Activated naive CD4-positive, alpha-beta T cell treated with anti-CD3 and anti-CD28 coated beads, Interleukin-2, amount 10 ng/mL, durations not matched to agents 7 days and 5 days (primary cell): ENCODE data around the gene TP53I11.

Source experiments
- CTCF ChIA-PET: fragments of 350-600 bp; sonication (Branson Sonifier 250); formaldehyde crosslinking; loops from one replicate; lab custom pipeline; 2021; ENCODE audit warnings: antibody characterized with exemption; lab: Charles Lee
- DNase-seq: peaks from one replicate; pipeline ENCODE4 v3.0.0-alpha.2; 2020
- H3K27ac Mint-ChIP-seq: one replicate; pipeline ENCODE4 v1.8.0; 2021; ENCODE audit warnings: mild to moderate bottlenecking, moderate library complexity, mixed read lengths
- H3K27me3 Mint-ChIP-seq: one replicate; pipeline ENCODE4 v1.8.0; 2021; ENCODE audit warnings: mild to moderate bottlenecking, mixed read lengths
- H3K36me3 Mint-ChIP-seq: one replicate; pipeline ENCODE4 v1.8.0; 2021; ENCODE audit warnings: mixed read lengths
- H3K4me1 Mint-ChIP-seq: one replicate; pipeline ENCODE4 v1.8.0; 2021; ENCODE audit warnings: mixed read lengths
- H3K4me3 Mint-ChIP-seq: one replicate; pipeline ENCODE4 v1.8.0; 2021; ENCODE audit warnings: mild to moderate bottlenecking, moderate library complexity, mixed read lengths
- H3K9me3 Mint-ChIP-seq: one replicate; pipeline ENCODE4 v1.8.0; 2021; ENCODE audit warnings: mixed read lengths

The TP53I11 gene

DNA sequence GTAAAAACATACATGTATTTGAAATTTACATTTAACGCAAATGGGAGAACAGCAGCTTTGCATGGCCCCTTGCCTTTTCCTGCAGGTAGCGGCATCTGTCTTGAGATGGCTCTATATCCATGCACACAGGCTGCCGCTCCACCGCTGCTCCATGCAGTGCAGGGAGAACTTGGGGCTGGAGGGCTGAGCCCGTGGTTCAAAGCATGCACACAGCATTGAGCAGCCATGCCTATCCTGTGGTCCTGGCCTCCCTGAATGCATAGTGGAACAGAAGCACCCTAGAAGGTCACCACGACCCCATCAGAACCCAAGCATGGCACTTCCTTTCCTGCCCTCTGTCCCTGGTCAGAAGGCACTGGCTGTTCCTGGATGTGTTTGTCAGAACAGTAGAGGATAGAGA, 35.0 kb upstream of the TP53I11 start:
- no peaks in the 10 kb centered on the region for H3K9me3 Mint-ChIP-seq
- no peak for DNase-seq
- H3K27me3 Mint-ChIP-seq = peaks cover 13% of the 10 kb centered on the region
- no peaks in the 10 kb centered on the region for H3K4me1 Mint-ChIP-seq
- no peak overlapping the region for H3K27ac Mint-ChIP-seq
- H3K36me3 Mint-ChIP-seq = no peaks in the 10 kb centered on the region
- CTCF ChIA-PET = interaction anchor here (1.0 to 1.3 kb wide), 2 partner anchors 58 to 125 kb away, joined by 3 read pairs; no protein-coding TSS in a partner anchor
- H3K4me3 Mint-ChIP-seq = no peak overlapping the region

DNA sequence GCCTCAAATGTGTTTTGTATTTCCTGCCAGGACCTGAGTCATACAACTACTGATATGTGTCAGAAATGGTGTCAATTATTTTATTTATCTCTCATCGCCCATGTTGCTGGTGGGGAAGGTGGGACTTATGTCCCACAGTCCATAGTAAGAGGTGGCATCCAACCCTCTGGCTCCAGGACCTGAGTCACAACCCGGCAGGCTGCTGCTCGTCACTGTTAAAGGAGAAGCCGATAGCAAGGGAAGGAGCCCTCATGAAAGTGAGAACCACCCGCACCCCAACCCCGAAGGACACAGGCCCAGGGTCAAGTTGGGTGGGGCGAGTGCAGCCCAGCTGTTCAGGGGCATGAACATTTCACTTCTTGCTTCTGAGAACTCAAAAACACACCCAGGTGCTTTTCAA, 33.1 kb upstream of the TP53I11 start:
- DNase-seq = no peak
- no peak overlapping the region for H3K27ac Mint-ChIP-seq
- H3K9me3 Mint-ChIP-seq = no peaks in the 10 kb centered on the region
- H3K36me3 Mint-ChIP-seq = no peaks in the 10 kb centered on the region
- CTCF ChIA-PET = no interaction called here
- no peak overlapping the region for H3K4me3 Mint-ChIP-seq
- H3K4me1 Mint-ChIP-seq = peaks cover 7% of the 10 kb centered on the region
- peaks cover 8% of the 10 kb centered on the region for H3K27me3 Mint-ChIP-seq

DNA sequence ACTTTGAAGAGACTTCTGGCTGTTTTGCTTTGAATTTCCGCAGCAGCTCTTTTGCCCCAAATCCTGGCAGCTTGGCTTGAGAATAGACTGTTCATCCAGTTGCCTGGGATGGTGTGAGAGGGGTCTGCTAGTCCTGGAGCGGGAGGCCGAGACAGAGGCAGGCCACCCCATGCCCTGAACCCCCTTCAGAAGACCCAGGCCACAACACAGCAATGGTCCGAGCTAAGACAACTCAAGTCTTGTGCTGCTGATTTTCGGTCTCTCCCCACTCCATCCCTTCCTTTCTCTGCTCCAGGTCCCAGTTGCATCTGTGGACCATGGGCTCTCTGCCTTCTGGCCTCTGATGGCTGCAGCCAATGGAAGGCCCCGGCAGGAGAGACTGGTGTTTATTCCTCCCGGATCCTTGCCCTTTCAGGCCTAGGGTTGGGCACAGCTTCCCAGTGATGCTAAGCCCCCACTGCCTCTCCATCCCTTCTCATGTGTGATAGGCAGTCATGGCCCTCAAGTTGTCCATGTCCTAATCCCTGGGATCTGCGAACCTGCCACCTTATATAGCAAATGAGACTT, 31.9 kb upstream of the TP53I11 start:
- no peaks in the 10 kb centered on the region for H3K9me3 Mint-ChIP-seq
- H3K4me1 Mint-ChIP-seq = peaks cover 7% of the 10 kb centered on the region
- H3K36me3 Mint-ChIP-seq = no peaks in the 10 kb centered on the region
- DNase-seq = no peak
- no peak overlapping the region for H3K4me3 Mint-ChIP-seq
- CTCF ChIA-PET = no interaction called here
- no peak overlapping the region for H3K27ac Mint-ChIP-seq
- H3K27me3 Mint-ChIP-seq = peaks cover 6% of the 10 kb centered on the region

DNA sequence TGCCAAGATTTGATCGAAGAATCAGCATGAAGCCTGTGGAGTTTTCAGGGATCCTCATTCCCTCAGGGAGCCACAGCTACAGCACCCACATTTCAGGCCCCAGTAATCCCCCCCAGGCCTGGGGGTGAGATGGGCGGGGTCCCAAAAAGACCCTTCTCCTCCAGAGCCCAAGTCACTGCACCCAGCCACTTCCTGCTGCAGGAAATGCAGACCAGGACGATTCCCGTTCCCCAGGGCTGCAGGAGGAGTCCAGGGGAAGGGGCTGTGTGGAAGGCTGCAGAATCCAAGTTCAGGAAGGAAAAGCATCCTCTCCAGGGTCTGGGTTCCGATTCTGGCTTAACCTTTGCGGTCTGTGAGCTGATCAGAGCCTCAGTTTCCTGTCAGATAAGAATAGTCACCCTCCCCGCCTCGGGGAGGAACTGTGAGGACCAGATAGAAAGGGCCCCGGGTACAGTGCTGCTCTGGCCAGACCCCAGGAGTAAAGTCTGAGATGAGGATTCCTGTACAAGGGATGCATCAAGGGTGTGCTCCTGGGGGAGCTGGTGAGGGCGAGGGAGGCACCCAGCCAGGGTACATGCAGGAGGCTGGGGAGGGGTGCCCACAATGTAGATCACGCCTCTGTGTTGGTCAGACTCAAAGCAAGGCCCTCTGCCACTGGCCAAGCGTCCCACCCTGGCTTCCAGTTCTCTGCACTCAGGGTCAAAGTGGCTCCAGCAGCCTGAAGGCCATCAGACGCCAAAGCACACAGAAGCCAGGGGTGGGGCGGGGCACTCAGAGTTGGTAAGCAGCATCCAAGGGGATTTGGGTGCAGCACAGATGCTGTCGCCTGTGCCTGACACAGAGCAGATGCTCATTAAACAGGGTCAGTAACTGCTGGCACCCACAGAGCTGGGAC, 30.1 kb upstream of the TP53I11 start:
- CTCF ChIA-PET = interaction anchor here (1.1 to 3.3 kb wide), 2 partner anchors 122 to 124 kb away, joined by 3 to 11 read pairs; no protein-coding TSS in a partner anchor
- DNase-seq = peak; percentile 18
- Mint-ChIP-seq H3K36me3 (no peaks in the 10 kb centered on the region), H3K4me3 (no peak overlapping the region), H3K27me3 (peaks cover 9% of the 10 kb centered on the region), H3K27ac (no peak overlapping the region), H3K4me1 (peaks cover 7% of the 10 kb centered on the region), H3K9me3 (no peaks in the 10 kb centered on the region)

DNA sequence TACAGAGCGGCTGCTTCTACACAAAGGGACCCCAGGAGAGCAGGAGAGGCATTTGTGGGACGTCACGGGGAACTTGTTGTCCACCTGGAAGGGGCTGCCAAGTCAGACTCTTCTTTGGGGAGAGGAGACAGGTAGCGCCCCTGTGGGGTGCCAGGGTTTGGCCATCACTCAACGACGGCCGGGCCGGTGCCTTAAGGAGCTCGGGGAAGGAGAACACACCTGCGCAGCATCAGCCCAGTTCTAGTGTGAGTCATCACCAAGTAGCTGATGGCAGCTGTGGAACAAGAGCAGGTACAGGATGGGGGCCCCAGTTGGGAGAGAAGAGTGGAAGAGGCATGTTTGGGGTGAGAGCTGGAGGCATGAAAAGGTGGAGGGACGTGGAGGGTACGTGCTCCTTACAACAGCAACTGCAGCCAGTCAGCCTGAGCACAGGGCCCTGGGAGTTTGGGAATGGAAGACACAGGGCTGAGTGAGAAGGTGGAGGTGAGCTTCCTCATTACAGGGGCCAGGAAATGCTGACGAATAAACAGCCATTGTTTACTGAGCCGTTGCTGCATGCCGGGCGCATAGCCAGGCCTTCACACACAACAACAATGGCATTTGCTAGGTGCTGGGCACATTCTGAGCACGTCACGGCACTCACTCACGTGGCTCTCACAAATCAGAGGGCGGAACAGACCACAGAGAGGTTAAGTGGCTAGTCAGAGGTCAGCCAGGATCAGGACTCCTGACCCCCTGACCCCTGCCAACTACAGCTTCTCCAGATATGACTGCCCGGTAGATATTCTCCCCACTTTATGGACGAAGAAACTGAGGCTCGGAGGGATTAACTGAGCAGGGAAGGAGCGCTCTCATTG, 29.1 kb upstream of the TP53I11 start:
- Mint-ChIP-seq H3K36me3 (no peaks in the 10 kb centered on the region), H3K9me3 (no peaks in the 10 kb centered on the region), H3K4me3 (no peak overlapping the region), H3K27me3 (peaks cover 9% of the 10 kb centered on the region), H3K4me1 (peaks cover 7% of the 10 kb centered on the region), H3K27ac (no peak overlapping the region)
- DNase-seq = no peak
- CTCF ChIA-PET = interaction anchor here (1.7 to 3.3 kb wide), 2 partner anchors 51 to 125 kb away, joined by 3 to 11 read pairs; no protein-coding TSS in a partner anchor

DNA sequence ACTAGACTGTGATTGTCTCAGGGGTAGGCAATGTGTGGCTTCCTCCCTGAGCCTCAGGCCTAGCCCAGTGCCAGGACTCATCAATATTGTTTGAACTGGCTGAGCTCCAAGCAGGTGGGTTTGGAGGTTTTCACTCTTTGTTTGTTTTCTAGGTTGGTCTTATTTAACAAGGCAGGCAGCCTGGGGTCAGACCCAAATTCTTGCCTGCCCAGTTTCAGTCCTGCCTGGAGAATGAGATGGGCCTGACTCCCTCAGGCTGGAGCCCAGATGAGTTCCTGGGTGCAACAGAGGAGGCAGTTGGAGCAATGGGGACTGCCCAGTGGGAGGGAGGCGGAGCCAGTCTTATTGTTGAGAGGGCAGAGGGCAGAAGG, 28.3 kb upstream of the TP53I11 start:
- Mint-ChIP-seq H3K27ac (no peak overlapping the region), H3K4me3 (no peak overlapping the region), H3K36me3 (no peaks in the 10 kb centered on the region), H3K27me3 (peaks cover 9% of the 10 kb centered on the region), H3K9me3 (no peaks in the 10 kb centered on the region), H3K4me1 (peaks cover 7% of the 10 kb centered on the region)
- CTCF ChIA-PET = interaction anchor here (0.8 to 3.3 kb wide), 4 partner anchors 21 to 131 kb away, joined by 3 to 11 read pairs (median 3); no protein-coding TSS in a partner anchor
- DNase-seq = no peak

DNA sequence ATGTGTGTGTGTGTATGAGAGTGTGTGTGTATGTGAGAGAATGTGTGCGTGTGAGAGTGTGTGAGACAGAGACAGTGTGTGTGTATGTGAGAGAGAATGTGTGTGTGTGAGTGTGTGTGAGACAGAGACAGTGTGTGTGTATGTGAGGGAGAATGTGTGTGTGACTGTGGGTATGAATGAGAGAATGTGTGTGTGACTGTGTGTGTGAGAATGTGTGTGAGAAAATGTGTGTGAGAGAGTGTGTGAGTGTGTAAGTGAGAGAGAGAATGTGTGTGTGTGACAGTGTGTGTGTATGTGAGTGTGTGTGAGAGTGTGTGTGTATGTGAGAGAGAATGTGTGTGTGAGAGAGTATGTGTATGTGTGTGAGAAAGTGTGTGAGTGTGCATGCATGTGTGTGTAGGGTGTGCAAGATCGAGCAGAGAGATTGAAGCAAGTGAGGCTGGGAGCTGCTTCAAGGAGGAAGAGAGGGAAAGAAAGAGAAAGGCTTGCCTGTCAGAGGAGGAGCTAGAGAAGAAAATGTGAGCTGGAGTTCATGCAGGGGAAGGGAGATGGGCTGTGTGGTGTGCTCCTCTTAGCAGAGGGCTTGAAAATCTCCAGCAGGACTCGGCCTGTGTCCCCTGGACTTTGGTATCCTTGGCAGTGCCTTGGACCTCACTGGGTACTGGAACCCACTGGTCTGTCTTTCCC, 27.7 kb upstream of the TP53I11 start:
- CTCF ChIA-PET = interaction anchor here (0.6 to 3.3 kb wide), 5 partner anchors 22 to 773 kb away, joined by 3 to 11 read pairs (median 3); no protein-coding TSS in a partner anchor
- no peak overlapping the region for H3K27ac Mint-ChIP-seq

DNA sequence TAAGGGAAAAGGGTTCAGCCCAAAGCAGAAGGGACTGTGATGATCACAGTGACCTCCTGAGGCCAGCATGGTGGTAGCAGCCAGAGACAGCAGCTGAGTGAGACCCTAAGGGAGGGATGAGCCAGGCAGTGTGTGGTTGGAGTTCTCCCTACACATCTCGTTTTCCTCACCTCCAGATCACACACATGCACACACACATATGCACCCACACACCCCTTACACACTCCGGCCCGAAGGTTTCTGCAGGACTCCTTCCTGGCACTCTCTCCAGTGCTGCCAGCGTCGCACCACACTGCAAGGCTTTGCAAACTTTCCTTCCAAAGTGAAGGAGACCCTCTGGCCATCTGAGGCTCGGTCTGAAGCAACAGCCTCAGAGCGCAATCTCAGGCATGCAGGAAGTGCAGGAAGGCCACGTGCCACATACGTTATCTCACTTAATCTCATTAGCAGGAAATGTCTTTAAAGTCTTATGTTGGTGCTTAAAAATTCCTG, 26.9 kb upstream of the TP53I11 start:
- Mint-ChIP-seq H3K27me3 (peaks cover 9% of the 10 kb centered on the region), H3K36me3 (no peaks in the 10 kb centered on the region), H3K9me3 (no peaks in the 10 kb centered on the region), H3K4me3 (no peak overlapping the region), H3K4me1 (peaks cover 7% of the 10 kb centered on the region), H3K27ac (no peak overlapping the region)
- CTCF ChIA-PET = interaction anchor here (1.1 to 1.4 kb wide), 2 partner anchors 41 to 125 kb away, joined by 3 to 4 read pairs; no protein-coding TSS in a partner anchor
- no peak for DNase-seq

More for the DNA sequence above, 27.7 kb upstream of the TP53I11 start:
- no peaks in the 10 kb centered on the region for H3K9me3 Mint-ChIP-seq
- peaks cover 7% of the 10 kb centered on the region for H3K4me1 Mint-ChIP-seq
- no peak for DNase-seq
- peaks cover 9% of the 10 kb centered on the region for H3K27me3 Mint-ChIP-seq
- H3K36me3 Mint-ChIP-seq = no peaks in the 10 kb centered on the region
- no peak overlapping the region for H3K4me3 Mint-ChIP-seq

DNA sequence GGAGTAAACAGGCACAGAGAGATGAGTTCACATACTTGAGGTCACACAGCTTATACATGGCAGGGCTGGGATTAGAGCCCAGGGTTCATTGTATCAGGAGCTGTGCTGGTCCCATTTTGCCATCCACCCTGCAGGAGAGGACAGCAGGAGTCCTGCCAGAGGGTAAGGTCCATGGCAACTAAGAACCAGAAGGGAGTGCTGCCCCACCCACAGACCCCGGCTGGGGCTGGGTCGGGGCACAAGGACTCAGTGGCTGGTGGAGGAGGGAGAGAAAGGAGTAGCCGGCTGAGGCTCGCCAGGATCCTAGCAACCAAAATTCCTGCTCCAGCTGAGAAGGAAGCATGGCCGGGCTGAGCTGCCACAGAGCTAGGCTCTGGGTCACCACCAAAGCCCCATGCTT, 25.9 kb upstream of the TP53I11 start:
- H3K9me3 Mint-ChIP-seq = no peaks in the 10 kb centered on the region
- H3K27me3 Mint-ChIP-seq = peaks cover 9% of the 10 kb centered on the region
- no peak overlapping the region for H3K27ac Mint-ChIP-seq
- CTCF ChIA-PET = interaction anchor here (1.1 to 1.4 kb wide), 2 partner anchors 40 to 126 kb away, joined by 3 to 4 read pairs; no protein-coding TSS in a partner anchor
- H3K4me3 Mint-ChIP-seq = no peak overlapping the region
- H3K4me1 Mint-ChIP-seq = peaks cover 7% of the 10 kb centered on the region
- DNase-seq = no peak
- no peaks in the 10 kb centered on the region for H3K36me3 Mint-ChIP-seq

DNA sequence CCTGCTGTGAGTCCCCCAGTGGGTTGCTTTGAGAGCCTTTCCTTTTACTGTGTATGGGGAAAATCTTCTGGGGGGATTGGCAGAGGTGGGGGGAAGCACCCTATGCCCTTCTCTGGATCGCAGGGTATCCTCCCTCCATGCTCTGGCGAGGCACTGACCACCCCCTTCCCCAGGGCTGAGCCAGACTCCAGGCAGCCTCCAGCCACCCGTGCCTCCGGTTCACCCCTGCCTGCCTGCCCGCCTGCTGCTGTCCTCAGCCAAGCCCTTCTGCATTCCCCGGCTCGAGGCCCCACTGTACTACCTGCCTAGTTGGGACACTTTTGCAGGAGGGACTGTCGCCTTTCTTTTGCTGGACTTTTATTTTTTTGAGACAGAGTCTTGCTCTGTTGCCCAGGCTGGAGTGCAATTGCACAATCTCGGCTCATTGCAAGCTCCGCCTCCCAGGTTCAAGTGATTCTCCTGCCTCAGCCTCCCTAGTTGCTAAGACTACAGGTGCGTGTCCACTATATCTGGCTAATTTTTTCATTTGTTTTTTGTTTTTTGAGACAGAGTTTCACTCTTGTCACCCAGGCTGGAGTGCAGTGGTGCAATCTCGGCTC, 23.8 kb upstream of the TP53I11 start:
- Mint-ChIP-seq H3K36me3 (no peaks in the 10 kb centered on the region), H3K4me3 (no peak overlapping the region), H3K9me3 (no peaks in the 10 kb centered on the region), H3K27ac (no peak overlapping the region), H3K27me3 (peaks cover 11% of the 10 kb centered on the region), H3K4me1 (peaks cover under 1% of the 10 kb centered on the region)
- CTCF ChIA-PET = no interaction called here
- DNase-seq = no peak

DNA sequence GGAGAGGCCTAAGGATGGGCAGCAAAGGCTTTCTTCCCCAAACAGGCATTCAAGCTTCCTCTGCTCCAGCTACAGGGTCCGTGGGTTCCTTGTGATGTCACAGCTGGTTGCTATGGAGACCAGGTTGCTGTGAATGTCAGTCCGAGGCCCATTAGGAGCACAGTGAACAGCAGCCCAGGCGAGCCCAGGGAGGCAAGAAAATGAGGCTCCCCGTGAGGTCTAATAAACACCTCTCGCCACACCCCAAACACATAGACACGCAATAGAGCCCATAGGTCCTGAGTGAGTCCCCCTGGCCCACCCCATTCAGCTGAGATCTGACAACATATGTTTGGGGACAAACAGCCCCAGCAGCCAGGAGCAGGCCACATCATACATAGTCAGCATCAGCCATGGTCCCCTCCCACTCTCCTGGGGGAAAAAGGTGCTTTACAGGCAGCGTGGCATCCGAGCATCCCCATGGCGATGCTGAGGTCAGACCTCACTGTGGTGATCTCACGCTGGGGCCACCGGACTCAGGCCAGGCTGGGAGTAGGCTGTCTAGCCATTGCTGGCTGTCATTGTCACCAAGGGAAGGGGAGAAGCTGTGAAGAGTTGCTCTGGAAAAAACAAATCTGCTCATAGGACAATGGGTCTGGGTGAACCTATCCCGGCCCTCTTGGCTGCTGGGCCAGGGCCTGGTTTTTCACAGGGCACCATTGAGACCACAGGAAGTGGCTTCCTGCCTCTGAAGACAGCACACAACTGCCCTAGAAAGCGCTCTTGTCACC, 23.1 kb upstream of the TP53I11 start:
- CTCF ChIA-PET = interaction anchor here (0.6 kb wide), 1 partner anchor 293 kb away, joined by 3 read pairs; no protein-coding TSS in a partner anchor
- Mint-ChIP-seq H3K27me3 (peaks cover 13% of the 10 kb centered on the region), H3K4me3 (no peak overlapping the region), H3K36me3 (no peaks in the 10 kb centered on the region), H3K4me1 (no peaks in the 10 kb centered on the region), H3K27ac (no peak overlapping the region), H3K9me3 (no peaks in the 10 kb centered on the region)
- DNase-seq = no peak

DNA sequence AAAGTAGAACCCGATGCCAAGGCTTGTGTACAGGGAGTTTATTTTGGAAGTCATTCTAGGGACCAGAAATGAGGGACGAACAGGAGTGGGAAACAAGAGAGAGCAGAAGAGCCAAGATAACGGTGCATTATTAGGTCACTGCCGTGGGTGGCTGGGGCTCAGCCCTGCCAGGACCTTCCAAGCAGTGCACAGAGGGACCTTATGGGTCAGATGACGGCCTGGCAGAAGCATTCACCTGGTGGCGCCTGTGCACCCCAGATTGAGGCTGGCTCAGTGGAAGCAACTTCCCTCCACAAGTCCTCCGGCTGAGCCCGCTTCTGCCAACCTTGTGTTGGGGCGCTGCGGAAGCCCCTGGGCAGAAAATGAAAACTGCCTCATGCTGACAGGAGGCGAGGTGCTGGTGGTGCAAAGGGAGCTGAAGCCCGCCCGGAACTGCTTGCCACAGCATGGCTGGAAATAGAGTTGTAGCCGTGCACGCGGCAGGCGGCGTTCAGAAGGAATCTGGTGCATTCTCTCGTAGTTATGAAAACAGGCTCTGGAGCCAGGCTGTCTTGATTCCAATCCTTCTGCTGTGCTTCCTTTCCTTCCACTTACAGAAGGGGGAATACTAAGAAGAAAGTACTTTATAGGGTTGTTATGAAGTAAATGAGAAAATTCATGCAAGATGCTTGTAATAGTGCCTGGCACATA, 22.2 kb upstream of the TP53I11 start:
- H3K36me3 Mint-ChIP-seq = no peaks in the 10 kb centered on the region
- peaks cover 13% of the 10 kb centered on the region for H3K27me3 Mint-ChIP-seq
- DNase-seq = no peak
- no peaks in the 10 kb centered on the region for H3K4me1 Mint-ChIP-seq
- CTCF ChIA-PET = interaction anchor here (0.6 to 1.2 kb wide), 2 partner anchors 30 to 36 kb away, joined by 3 read pairs; no protein-coding TSS in a partner anchor
- H3K4me3 Mint-ChIP-seq = no peak overlapping the region
- H3K27ac Mint-ChIP-seq = no peak overlapping the region
- H3K9me3 Mint-ChIP-seq = no peaks in the 10 kb centered on the region
